ENCODE results near the gene TMEM259. TPM values are rescaled to one million over a fixed set of nuclear protein-coding genes. Genes with fewer than 3 reads are reported as not detected.

Gene TMEM259
- total and polyA plus RNA-seq, 2 donors (not counting 3 experiments of a cell fraction or from before 2014, with no cell fraction given) = 142 to 297 TPM

DNA sequence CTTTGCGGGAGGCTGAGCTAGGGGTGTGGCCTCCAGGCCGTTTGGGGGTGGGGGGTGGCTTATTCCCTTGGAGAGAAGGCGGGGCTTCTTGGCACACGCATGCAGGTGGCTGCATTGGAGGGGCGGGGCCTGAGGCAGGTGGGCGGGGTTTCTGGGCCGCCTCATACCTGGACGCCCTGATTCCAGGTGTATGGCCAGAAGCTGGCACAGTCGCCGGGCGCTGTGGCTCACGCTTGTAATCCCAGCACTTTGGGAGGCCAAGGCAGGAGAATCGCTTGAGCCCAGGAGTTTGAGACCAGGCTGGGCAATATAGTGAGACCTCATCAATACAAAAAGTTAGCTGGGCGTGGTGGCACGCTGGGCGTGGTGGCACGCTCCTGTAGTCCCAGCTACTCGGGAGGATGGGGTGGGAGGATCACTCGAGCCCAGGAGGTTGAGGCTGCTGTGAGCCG is 26.8 kb upstream of the TMEM259 start:
- no TSS peak for BruUV-seq (replicated peaks)
- dilution Hi-C loops (cut with MboI; ENCODE audit: extremely low pct_ligation_motif_present, low sequenced_read_pairs) = no loop called here
- intact Hi-C loops (cut with micrococcal nuclease) = no loop called here
- ChIA-PET CTCF (interaction anchor here (1.0 kb wide), 1 partner anchor 17 kb away, joined by 3 read pairs; no protein-coding TSS in a partner anchor), POLR2A (no interaction called here)
- Histone ChIP-seq H3K4me2 (ENCODE audit: insufficient read depth, low read length) (no peak overlapping the region), H3K9me3 (replicated peaks; ENCODE audit: control insufficient read depth, insufficient read depth, low read length) (no peaks in the 10 kb centered on the region), H3K36me3 (ENCODE audit: control insufficient read depth in 2 of 2, extremely low read depth in 1 of 2, insufficient read depth in 2 of 2, low read length in 2 of 2) (no peaks in the 10 kb centered on the region), H3K9ac (replicated peaks; ENCODE audit: extremely low read depth, insufficient read depth, low read length) (no peak overlapping the region), H3K4me1 (ENCODE audit: control insufficient read depth, extremely low read depth, insufficient read depth, low read length) (no peaks in the 10 kb centered on the region), H2AFZ (ENCODE audit: low read depth, low read length) (no peak overlapping the region), H3K27ac (ENCODE audit: insufficient read depth, low read depth, low read length) (no peak overlapping the region), H3K27me3 (ENCODE audit: control insufficient read depth in 2 of 2, insufficient read depth in 2 of 2, low read length in 2 of 2) (no peaks in the 10 kb centered on the region), H4K20me1 (replicated peaks; ENCODE audit: control insufficient read depth, extremely low read depth, insufficient read depth, low read length) (no peaks in the 10 kb centered on the region), H3K9me1 (replicated peaks; ENCODE audit: control insufficient read depth, extremely low read depth, insufficient read depth, low read length) (no peaks in the 10 kb centered on the region), H3K79me2 (ENCODE audit: control insufficient read depth, insufficient read depth, low read length) (no peaks in the 10 kb centered on the region), H3K4me3 (replicated peaks in 1 of 3; ENCODE audit: insufficient read depth in 1 of 3, low read depth in 1 of 3, low read length in 3 of 3) (no peak overlapping the region)
- DNase-seq (ENCODE audit: low read depth, low spot score) = no peak
- no peak for FAIRE-seq
- no peak for TF ChIP-seq MYC (IDR thresholded peaks at IDR 0.05; ENCODE audit: low read depth, low read length)
- TF ChIP-seq EZH2 (IDR thresholded peaks at IDR 0.05; ENCODE audit: borderline replicate concordance, low read depth, low read length, severe bottlenecking) = no peak
- no peak for TF ChIP-seq JUN (IDR thresholded peaks at IDR 0.05; ENCODE audit: borderline replicate concordance, insufficient read depth, insufficient read length, low read depth)
- no peak for TF ChIP-seq GATA2 (IDR thresholded peaks at IDR 0.05; ENCODE audit: insufficient read depth, insufficient read length, low read depth, low read length)
- TF ChIP-seq POLR2AphosphoS5 (IDR thresholded peaks at IDR 0.05; ENCODE audit: insufficient read depth, low read depth, low read length) = no peak
- TF ChIP-seq FOS (IDR thresholded peaks at IDR 0.05; ENCODE audit: borderline replicate concordance, insufficient read depth, low read length) = no peak
- TF ChIP-seq, protein P1, sequence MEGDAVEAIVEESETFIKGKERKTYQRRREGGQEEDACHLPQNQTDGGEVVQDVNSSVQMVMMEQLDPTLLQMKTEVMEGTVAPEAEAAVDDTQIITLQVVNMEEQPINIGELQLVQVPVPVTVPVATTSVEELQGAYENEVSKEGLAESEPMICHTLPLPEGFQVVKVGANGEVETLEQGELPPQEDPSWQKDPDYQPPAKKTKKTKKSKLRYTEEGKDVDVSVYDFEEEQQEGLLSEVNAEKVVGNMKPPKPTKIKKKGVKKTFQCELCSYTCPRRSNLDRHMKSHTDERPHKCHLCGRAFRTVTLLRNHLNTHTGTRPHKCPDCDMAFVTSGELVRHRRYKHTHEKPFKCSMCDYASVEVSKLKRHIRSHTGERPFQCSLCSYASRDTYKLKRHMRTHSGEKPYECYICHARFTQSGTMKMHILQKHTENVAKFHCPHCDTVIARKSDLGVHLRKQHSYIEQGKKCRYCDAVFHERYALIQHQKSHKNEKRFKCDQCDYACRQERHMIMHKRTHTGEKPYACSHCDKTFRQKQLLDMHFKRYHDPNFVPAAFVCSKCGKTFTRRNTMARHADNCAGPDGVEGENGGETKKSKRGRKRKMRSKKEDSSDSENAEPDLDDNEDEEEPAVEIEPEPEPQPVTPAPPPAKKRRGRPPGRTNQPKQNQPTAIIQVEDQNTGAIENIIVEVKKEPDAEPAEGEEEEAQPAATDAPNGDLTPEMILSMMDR (IDR thresholded peaks at IDR 0.05; ENCODE audit: extremely low read depth in 1 of 2, insufficient read depth in 1 of 2, low read depth in 1 of 2, low read length in 2 of 2) = no peak
- no peak for TF ChIP-seq POLR2A (IDR thresholded peaks at IDR 0.05; ENCODE audit: low read depth, low read length)
- TF ChIP-seq, protein P2, sequence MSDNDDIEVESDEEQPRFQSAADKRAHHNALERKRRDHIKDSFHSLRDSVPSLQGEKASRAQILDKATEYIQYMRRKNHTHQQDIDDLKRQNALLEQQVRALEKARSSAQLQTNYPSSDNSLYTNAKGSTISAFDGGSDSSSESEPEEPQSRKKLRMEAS (IDR thresholded peaks at IDR 0.05; ENCODE audit: insufficient read depth, insufficient read length) = no peak
